H9 (cell line): ENCODE data around the gene YAF2. TPM values are rescaled to one million over a fixed set of nuclear protein-coding genes. Genes with fewer than 3 reads are reported as not detected.

Experiments used
- DNase-seq: peaks from one replicate; pipeline ENCODE4 v3.0.0-alpha.2; 2017
- H2AFZ ChIP-seq: one replicate; pipeline ENCODE4 v1.6.1; 2013; ENCODE audit warnings: mild to moderate bottlenecking, low read length, control low read depth, moderate library complexity
- H2AK5ac ChIP-seq: 2 replicates; pipeline ENCODE4 v1.6.1; 2013; ENCODE audit warnings: low read length, control low read depth, mixed read lengths; ENCODE audit not compliant: insufficient read length
- H2BK120ac ChIP-seq: one replicate; pipeline ENCODE4 v1.6.1; 2013; ENCODE audit warnings: low read depth, mild to moderate bottlenecking, low read length, control low read depth, inconsistent platforms; ENCODE audit not compliant: poor library complexity, severe bottlenecking
- H2BK12ac ChIP-seq: 2 replicates; pipeline ENCODE4 v1.6.1; 2013; ENCODE audit warnings: low read length, control low read depth, mixed read lengths, low read depth; ENCODE audit not compliant: insufficient read length
- H2BK15ac ChIP-seq: 2 replicates; pipeline ENCODE4 v1.6.1; 2013; ENCODE audit warnings: low read depth, low read length, control low read depth
- H2BK20ac ChIP-seq: one replicate; pipeline ENCODE4 v1.6.1; 2013; ENCODE audit warnings: low read depth, mild to moderate bottlenecking, low read length, control low read depth, inconsistent platforms; ENCODE audit not compliant: poor library complexity, severe bottlenecking
- H2BK5ac ChIP-seq: 2 replicates; pipeline ENCODE4 v1.6.1; 2013; ENCODE audit warnings: low read length, control low read depth, mixed read lengths; ENCODE audit not compliant: insufficient read length
- H3K14ac ChIP-seq: 2 replicates; pipeline ENCODE4 v1.6.1; 2013; ENCODE audit warnings: low read length, control low read depth; ENCODE audit not compliant: insufficient read depth
- H3K18ac ChIP-seq: 2 replicates; pipeline ENCODE4 v1.6.1; 2013; ENCODE audit warnings: low read depth, mild to moderate bottlenecking, mixed read lengths, low read length, control low read depth; ENCODE audit not compliant: insufficient read length
- H3K23ac ChIP-seq: 2 replicates; pipeline ENCODE4 v1.6.1; 2013; ENCODE audit warnings: low read length, control low read depth, mixed read lengths, low read depth; ENCODE audit not compliant: insufficient read length
- H3K23me2 ChIP-seq: 2 replicates; pipeline ENCODE4 v1.6.1; 2013; ENCODE audit warnings: low read depth, mild to moderate bottlenecking, mixed read lengths, low read length, control low read depth; ENCODE audit not compliant: insufficient read length, poor library complexity, severe bottlenecking
- H3K27ac ChIP-seq: 2 replicates; pipeline ENCODE4 v1.5.1; 2013; ENCODE audit warnings: low read length, control low read depth, mixed read lengths, low read depth; ENCODE audit not compliant: insufficient read length
- H3K27me3 ChIP-seq: 2 replicates; pipeline ENCODE4 v1.6.1; 2013; ENCODE audit warnings: low read length, control low read depth, inconsistent platforms; ENCODE audit not compliant: insufficient read depth
- H3K4ac ChIP-seq: 2 replicates; pipeline ENCODE4 v1.6.1; 2013; ENCODE audit warnings: low read depth, mild to moderate bottlenecking, control low read depth, inconsistent platforms, low read length, moderate library complexity
- H3K4me1 ChIP-seq: 2 replicates; pipeline ENCODE4 v1.6.1; 2013; ENCODE audit warnings: low read length, control low read depth, inconsistent platforms; ENCODE audit not compliant: insufficient read depth
- H3K4me2 ChIP-seq: 2 replicates; pipeline ENCODE4 v1.6.1; 2013; ENCODE audit warnings: low read length, control low read depth, mixed read lengths; ENCODE audit not compliant: insufficient read length, insufficient read depth
- H3K56ac ChIP-seq: 2 replicates; pipeline ENCODE4 v1.6.1; 2013; ENCODE audit warnings: low read depth, mild to moderate bottlenecking, mixed read lengths, low read length, control low read depth; ENCODE audit not compliant: insufficient read length
- H3K79me1 ChIP-seq: 2 replicates; pipeline ENCODE4 v1.6.1; 2013; ENCODE audit warnings: low read depth, mild to moderate bottlenecking, moderate library complexity, low read length, control low read depth, inconsistent platforms; ENCODE audit not compliant: insufficient read depth, poor library complexity, severe bottlenecking
- H3K79me2 ChIP-seq: 2 replicates; pipeline ENCODE4 v1.6.1; 2013; ENCODE audit warnings: low read length, control low read depth, inconsistent platforms; ENCODE audit not compliant: insufficient read depth
- H3K9ac ChIP-seq: 2 replicates; pipeline ENCODE4 v1.6.1; 2013; ENCODE audit warnings: low read length, control low read depth, mixed read lengths; ENCODE audit not compliant: insufficient read length; ENCODE audit errors: extremely low read depth
- H3K9me3 ChIP-seq: one replicate; pipeline ENCODE4 v1.6.1; 2013; ENCODE audit warnings: low read depth, low read length, inconsistent platforms; ENCODE audit not compliant: control insufficient read depth
- H3T11ph ChIP-seq: one replicate; pipeline ENCODE4 v1.6.1; 2013; ENCODE audit warnings: mild to moderate bottlenecking, low read length, control low read depth, inconsistent platforms
- H4K20me1 ChIP-seq: one replicate; pipeline ENCODE4 v1.6.1; 2013; ENCODE audit not compliant: control insufficient read depth, insufficient read length, insufficient read depth
- H4K5ac ChIP-seq: 2 replicates; pipeline ENCODE4 v1.6.1; 2013; ENCODE audit warnings: low read depth, mild to moderate bottlenecking, mixed read lengths, low read length, control low read depth; ENCODE audit not compliant: insufficient read length
- H4K8ac ChIP-seq: replicated peaks from 2 replicates; pipeline ENCODE4 v1.6.1; 2013; ENCODE audit warnings: low read length, control low read depth, mixed read lengths, low read depth; ENCODE audit not compliant: insufficient read length
- H4K91ac ChIP-seq: 2 replicates; pipeline ENCODE4 v1.6.1; 2013; ENCODE audit warnings: low read depth, mild to moderate bottlenecking, moderate library complexity, mixed read lengths, low read length, control low read depth; ENCODE audit not compliant: insufficient read length
- H3K27ac Mint-ChIP-seq, 3 experiments: 2 replicates in 2 of 3; 3 replicates in 1 of 3; pipeline ENCODE4 v1.8.0; 2020 to 2021; ENCODE audit warnings: mixed read lengths in 3 of 3, mild to moderate bottlenecking in 1 of 3, moderate library complexity in 1 of 3
- H3K27me3 Mint-ChIP-seq: 2 replicates; pipeline ENCODE4 v1.8.0; 2021; ENCODE audit warnings: low read depth, mild to moderate bottlenecking, moderate library complexity, mixed read lengths
- H3K36me3 Mint-ChIP-seq, 3 experiments: 2 replicates in 2 of 3; 3 replicates in 1 of 3; pipeline ENCODE4 v1.8.0; 2020 to 2021; ENCODE audit warnings: low read depth in 3 of 3, mixed read lengths in 3 of 3; ENCODE audit not compliant: insufficient read depth in 1 of 3
- H3K4me1 Mint-ChIP-seq, 2 experiments: 2 replicates each; pipeline ENCODE4 v1.8.0; 2020; ENCODE audit warnings: mixed read lengths in 2 of 2
- H3K4me3 Mint-ChIP-seq, 2 experiments: 2 replicates in 1 of 2; 3 replicates in 1 of 2; pipeline ENCODE4 v1.8.0; 2020 to 2021; ENCODE audit warnings: mild to moderate bottlenecking in 2 of 2, mixed read lengths in 2 of 2, moderate library complexity in 1 of 2
- H3K9me3 Mint-ChIP-seq, 2 experiments: 2 replicates in 1 of 2; 3 replicates in 1 of 2; pipeline ENCODE4 v1.8.0; 2020; ENCODE audit warnings: mild to moderate bottlenecking in 2 of 2, mixed read lengths in 2 of 2, moderate library complexity in 1 of 2
- WGBS: extraction: QIAGEN DNeasy Blood & Tissue Kit; methylation state at CpG from one replicate; pipeline ENCODE4 v1.1.7; 2013; ENCODE audit warnings: missing lambda C conversion rate, low lambda C conversion rate, mixed read lengths; ENCODE audit not compliant: insufficient read length; ENCODE audit errors: extremely low coverage; 5-methylcytosine and 5-hydroxymethylcytosine counted together
- total RNA-seq: library from RNA; stranded (reverse); gene quantifications from 2 replicates; pipeline ENCODE4 v1.2.1, GENCODE V29; 2021
- TF ChIP-seq, protein P1 (sequence below): fragments of 200-600 bp; sonication (generic); conservative IDR thresholded peaks from 3 replicates; pipeline ENCODE4 v1.8.0; 2021; ENCODE audit warnings: antibody characterized with exemption, mild to moderate bottlenecking

Gene YAF2
- total RNA-seq, 1 experiment from 2014 or later = 1.9 TPM

GRCh38 chr12:42109031-42109430, 129.0 kb downstream of the YAF2 start:
- no peak overlapping the region for H4K8ac ChIP-seq
- no peak overlapping the region for H2AFZ ChIP-seq
- no peak overlapping the region for H4K91ac ChIP-seq
- H4K5ac ChIP-seq = no peak overlapping the region
- DNase-seq = no peak
- no peak overlapping the region for H3K23ac ChIP-seq
- H2AK5ac ChIP-seq = no peak overlapping the region
- H3K9me3 ChIP-seq = peaks cover 7% of the 10 kb centered on the region
- no peak overlapping the region for H2BK15ac ChIP-seq
- no peak overlapping the region for H2BK12ac ChIP-seq
- H3K36me3 Mint-ChIP-seq = peaks cover 36 to 56% (median 43%) of the 10 kb centered on the region in 3 experiments
- TF ChIP-seq, protein P1, sequence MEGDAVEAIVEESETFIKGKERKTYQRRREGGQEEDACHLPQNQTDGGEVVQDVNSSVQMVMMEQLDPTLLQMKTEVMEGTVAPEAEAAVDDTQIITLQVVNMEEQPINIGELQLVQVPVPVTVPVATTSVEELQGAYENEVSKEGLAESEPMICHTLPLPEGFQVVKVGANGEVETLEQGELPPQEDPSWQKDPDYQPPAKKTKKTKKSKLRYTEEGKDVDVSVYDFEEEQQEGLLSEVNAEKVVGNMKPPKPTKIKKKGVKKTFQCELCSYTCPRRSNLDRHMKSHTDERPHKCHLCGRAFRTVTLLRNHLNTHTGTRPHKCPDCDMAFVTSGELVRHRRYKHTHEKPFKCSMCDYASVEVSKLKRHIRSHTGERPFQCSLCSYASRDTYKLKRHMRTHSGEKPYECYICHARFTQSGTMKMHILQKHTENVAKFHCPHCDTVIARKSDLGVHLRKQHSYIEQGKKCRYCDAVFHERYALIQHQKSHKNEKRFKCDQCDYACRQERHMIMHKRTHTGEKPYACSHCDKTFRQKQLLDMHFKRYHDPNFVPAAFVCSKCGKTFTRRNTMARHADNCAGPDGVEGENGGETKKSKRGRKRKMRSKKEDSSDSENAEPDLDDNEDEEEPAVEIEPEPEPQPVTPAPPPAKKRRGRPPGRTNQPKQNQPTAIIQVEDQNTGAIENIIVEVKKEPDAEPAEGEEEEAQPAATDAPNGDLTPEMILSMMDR = no peak
- H3K4me2 ChIP-seq = no peak overlapping the region
- H2BK120ac ChIP-seq = no peak overlapping the region
- H3K9me3 Mint-ChIP-seq = peaks cover 38 to 39% of the 10 kb centered on the region in 2 experiments
- no peak overlapping the region for H3K27ac ChIP-seq
- H3K4me1 Mint-ChIP-seq = no peaks in the 10 kb centered on the region
- H3K4me1 ChIP-seq = no peaks in the 10 kb centered on the region
- no peaks in the 10 kb centered on the region for H3K23me2 ChIP-seq
- no peak overlapping the region for H3K9ac ChIP-seq
- no peak overlapping the region for H3K18ac ChIP-seq
- no peaks in the 10 kb centered on the region for H4K20me1 ChIP-seq
- no peak overlapping the region for H3K4me3 Mint-ChIP-seq
- no peak overlapping the region for H3K27ac Mint-ChIP-seq
- H3K79me1 ChIP-seq = no peaks in the 10 kb centered on the region
- H3T11ph ChIP-seq = no peak overlapping the region
- no peaks in the 10 kb centered on the region; the same call in 1 of the 2 replicates for H3K27me3 Mint-ChIP-seq
- H2BK20ac ChIP-seq = no peak overlapping the region
- no peak overlapping the region for H3K14ac ChIP-seq
- H3K4ac ChIP-seq = no peak overlapping the region
- WGBS = no CpG with 5 or more reads among the region's 3 CpGs
- H2BK5ac ChIP-seq = no peak overlapping the region
- H3K56ac ChIP-seq = no peak overlapping the region
- no peaks in the 10 kb centered on the region for H3K79me2 ChIP-seq
- H3K27me3 ChIP-seq = no peaks in the 10 kb centered on the region

Other genes with a start within 250 kb of the YAF2 start
- 13.9 and 14.5 TPM in 2 replicates for gene GXYLT1, start 93.4 kb downstream of the YAF2 start, total RNA-seq
- gene ZCRB1, start 87.8 kb upstream of the YAF2 start, total RNA-seq = 59.6 and 71.5 TPM in 2 replicates
- gene PPHLN1, start 87.9 kb upstream of the YAF2 start, total RNA-seq = 59.2 and 66.2 TPM in 2 replicates